Measurements from ENCODE around the gene PRSS57.

Gene PRSS57

DNA sequence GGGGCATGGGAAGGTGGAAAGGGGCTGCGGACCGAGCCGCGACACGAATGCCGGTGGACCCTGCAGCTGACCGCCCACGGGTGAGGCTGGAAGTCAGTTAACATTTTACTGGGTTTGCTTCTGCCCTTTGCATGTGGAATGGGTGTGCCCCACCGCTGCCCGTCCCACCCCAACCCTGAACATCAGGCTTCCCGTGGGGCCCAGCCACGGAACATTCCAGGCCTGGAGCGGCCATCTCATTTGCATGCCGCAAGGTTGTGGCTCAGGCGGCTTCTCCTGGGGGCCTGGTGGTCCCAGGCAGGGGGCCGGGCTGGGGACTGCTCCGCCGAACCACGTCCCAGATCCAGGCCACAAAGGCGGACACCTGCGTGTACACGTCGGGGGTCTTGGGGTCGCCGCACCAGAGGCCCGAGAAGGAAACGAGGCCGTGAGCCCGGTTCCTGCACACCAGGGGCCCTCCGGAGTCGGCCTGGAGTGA, 9.8 kb downstream of the PRSS57 start:
- intact Hi-C loops (cut with DNase I; ENCODE audit: low total_unique reads) = no loop called here
- Histone ChIP-seq H3K4me1 (peaks cover 0 to 11% (median 3%) of the 10 kb centered on the region in 4 donors), H3K4me3 (no peak overlapping the region)

DNA sequence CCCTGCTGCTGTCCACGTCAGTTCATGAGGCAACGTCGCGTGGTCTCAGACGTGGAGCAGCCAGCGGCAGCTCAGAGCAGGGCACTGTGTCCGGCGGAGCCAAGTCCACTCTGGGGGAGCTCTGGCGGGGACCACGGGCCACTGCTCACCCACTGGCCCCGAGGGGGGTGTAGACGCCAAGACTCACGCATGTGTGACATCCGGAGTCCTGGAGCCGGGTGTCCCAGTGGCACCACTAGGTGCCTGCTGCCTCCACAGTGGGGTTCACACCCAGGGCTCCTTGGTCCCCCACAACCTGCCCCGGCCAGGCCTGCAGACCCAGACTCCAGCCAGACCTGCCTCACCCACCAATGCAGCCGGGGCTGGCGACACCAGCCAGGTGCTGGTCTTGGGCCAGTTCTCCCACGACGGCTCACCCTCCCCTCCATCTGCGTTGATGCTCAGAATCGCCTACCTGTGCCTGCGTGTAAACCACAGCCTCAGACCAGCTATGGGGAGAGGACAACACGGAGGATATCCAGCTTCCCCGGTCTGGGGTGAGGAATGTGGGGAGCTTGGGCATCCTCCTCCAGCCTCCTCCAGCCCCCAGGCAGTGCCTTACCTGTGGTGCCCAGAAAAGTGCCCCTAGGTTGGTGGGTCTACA, 12.5 kb downstream of the PRSS57 start:
- TF ChIP-seq, protein P1, sequence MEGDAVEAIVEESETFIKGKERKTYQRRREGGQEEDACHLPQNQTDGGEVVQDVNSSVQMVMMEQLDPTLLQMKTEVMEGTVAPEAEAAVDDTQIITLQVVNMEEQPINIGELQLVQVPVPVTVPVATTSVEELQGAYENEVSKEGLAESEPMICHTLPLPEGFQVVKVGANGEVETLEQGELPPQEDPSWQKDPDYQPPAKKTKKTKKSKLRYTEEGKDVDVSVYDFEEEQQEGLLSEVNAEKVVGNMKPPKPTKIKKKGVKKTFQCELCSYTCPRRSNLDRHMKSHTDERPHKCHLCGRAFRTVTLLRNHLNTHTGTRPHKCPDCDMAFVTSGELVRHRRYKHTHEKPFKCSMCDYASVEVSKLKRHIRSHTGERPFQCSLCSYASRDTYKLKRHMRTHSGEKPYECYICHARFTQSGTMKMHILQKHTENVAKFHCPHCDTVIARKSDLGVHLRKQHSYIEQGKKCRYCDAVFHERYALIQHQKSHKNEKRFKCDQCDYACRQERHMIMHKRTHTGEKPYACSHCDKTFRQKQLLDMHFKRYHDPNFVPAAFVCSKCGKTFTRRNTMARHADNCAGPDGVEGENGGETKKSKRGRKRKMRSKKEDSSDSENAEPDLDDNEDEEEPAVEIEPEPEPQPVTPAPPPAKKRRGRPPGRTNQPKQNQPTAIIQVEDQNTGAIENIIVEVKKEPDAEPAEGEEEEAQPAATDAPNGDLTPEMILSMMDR (IDR thresholded peaks at IDR 0.05) = no peak
- H3K4me3 ChIP-seq = no peak overlapping the region
- intact Hi-C loops (cut with DNase I; ENCODE audit: low total_unique reads) = no loop called here
- peak in 1 of 2 donors; percentile 21 for DNase-seq
- H3K4me1 ChIP-seq = peaks cover 12 to 27% (median 21%) of the 10 kb centered on the region in 4 donors
- no peak overlapping the region for H3K27ac ChIP-seq
- H3K9me3 ChIP-seq = no peaks in the 10 kb centered on the region
- H3K27me3 ChIP-seq = no peaks in the 10 kb centered on the region
- peaks cover 0 to 5% (median 0%) of the 10 kb centered on the region in 3 donors for H3K36me3 ChIP-seq

More for the DNA sequence above, 9.8 kb downstream of the PRSS57 start:
- Histone ChIP-seq H3K27me3 (no peaks in the 10 kb centered on the region), H3K36me3 (peaks cover 0 to 5% (median 0%) of the 10 kb centered on the region in 3 donors), H3K9me3 (no peaks in the 10 kb centered on the region), H3K27ac (no peak overlapping the region)
- DNase-seq = no peak
- TF ChIP-seq, protein P1 (IDR thresholded peaks at IDR 0.05) = no peak

DNA sequence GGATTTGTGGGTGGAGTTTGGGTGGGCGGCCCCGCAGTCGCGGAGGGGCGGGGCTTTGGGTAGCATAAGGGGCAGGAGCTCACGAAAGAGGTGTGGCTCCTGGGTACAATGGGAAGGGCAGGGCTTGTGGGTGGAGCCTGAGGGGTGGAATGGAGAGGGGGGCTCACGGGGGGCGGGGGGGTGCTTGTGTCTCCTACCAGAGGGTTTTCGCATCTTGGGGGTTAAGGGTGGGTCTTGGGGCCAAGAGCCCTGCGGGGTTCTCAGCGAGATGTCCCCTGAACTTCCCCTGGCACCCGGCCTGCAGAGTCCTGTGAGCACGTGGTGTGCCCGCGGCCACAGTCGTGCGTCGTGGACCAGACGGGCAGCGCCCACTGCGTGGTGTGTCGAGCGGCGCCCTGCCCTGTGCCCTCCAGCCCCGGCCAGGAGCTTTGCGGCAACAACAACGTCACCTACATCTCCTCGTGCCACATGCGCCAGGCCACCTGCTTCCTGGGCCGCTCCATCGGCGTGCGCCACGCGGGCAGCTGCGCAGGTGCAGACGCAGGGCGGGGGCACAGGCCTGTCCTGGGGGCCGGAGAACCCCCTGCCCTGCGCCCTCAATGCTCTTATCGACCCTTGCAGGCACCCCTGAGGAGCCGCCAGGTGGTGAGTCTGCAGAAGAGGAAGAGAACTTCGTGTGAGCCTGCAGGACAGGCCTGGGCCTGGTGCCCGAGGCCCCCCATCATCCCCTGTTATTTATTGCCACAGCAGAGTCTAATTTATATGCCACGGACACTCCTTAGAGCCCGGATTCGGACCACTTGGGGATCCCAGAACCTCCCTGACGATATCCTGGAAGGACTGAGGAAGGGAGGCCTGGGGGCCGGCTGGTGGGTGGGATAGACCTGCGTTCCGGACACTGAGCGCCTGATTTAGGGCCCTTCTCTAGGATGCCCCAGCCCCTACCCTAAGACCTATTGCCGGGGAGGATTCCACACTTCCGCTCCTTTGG, 13.9 kb downstream of the PRSS57 start:
- peak overlapping the region; percentile 37 to 83 for H3K4me3 ChIP-seq
- peak overlapping the region; percentile 93 to 97 for H3K27ac ChIP-seq
- H3K9me3 ChIP-seq = no peaks in the 10 kb centered on the region
- no peaks in the 10 kb centered on the region for H3K27me3 ChIP-seq
- H3K4me1 ChIP-seq = peaks cover 12 to 42% (median 28%) of the 10 kb centered on the region in 4 donors
- intact Hi-C loops (cut with DNase I; ENCODE audit: low total_unique reads) = no loop called here
- H3K36me3 ChIP-seq = peaks cover 0 to 5% (median 0%) of the 10 kb centered on the region in 3 donors
- DNase-seq = peak in 1 of 2 donors; percentile 41
- TF ChIP-seq, protein P1 (IDR thresholded peaks at IDR 0.05) = no peak

DNA sequence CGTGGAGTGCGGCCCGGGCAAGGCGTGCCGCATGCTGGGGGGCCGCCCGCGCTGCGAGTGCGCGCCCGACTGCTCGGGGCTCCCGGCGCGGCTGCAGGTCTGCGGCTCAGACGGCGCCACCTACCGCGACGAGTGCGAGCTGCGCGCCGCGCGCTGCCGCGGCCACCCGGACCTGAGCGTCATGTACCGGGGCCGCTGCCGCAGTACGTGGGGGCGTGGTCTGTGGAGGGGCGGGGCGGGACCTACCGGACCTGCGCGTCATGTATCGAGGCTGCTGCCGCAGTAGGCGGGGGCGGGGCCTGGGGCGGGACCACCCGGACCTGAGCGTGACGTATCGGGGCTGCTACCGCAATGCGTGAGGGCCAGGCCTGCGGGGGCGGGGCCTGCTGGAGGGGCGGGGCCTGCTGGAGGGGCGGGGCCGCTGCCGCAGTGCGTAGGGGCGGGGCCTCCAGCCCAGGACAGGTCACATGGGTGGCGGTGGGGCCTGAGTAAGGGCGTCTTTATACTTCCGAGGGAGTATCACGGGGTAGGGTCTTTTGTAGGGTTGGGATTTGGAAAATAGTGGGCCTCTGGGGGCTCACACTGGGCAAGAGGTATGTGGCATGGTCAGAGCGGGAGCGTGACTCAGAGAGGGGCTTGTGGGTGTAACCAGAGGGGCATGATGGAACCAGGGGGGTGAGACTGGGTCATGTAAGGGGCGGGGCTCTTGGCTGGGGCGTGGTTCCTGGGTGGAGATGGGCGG, 14.8 kb downstream of the PRSS57 start:
- peaks cover 12 to 48% (median 31%) of the 10 kb centered on the region in 4 donors for H3K4me1 ChIP-seq
- TF ChIP-seq, protein P1 (IDR thresholded peaks at IDR 0.05) = peak; percentile 35 to 52
- intact Hi-C loops (cut with DNase I; ENCODE audit: low total_unique reads) = no loop called here
- DNase-seq = peak; percentile 99 to 100
- H3K27ac ChIP-seq = peak overlapping the region; percentile 93 to 97
- H3K9me3 ChIP-seq = no peaks in the 10 kb centered on the region
- H3K36me3 ChIP-seq = peaks cover 0 to 5% (median 0%) of the 10 kb centered on the region in 3 donors
- H3K27me3 ChIP-seq = no peaks in the 10 kb centered on the region
- H3K4me3 ChIP-seq = peak overlapping the region; percentile 71 to 83

Data from tibial artery (tissue), 4 donors.